Activated CD4-positive, alpha-beta memory T cell treated with anti-CD3 and anti-CD28 coated beads, Interleukin-2, amount 10 ng/mL, durations not matched to agents 7 days and 5 days (primary cell): ENCODE measurements around the gene EPHB1. TPM values are rescaled to one million over a fixed set of nuclear protein-coding genes. Genes with fewer than 3 reads are reported as not detected.

Source experiments
- CTCF ChIA-PET: fragments of 350-600 bp; sonication (Branson Sonifier 250); formaldehyde crosslinking; loops from one replicate; lab custom pipeline; 2021; ENCODE audit warnings: antibody characterized with exemption, inconsistent platforms; lab: Charles Lee
- POLR2A ChIA-PET: fragments of 350-600 bp; sonication (Branson Sonifier 250); formaldehyde crosslinking; loops from one replicate; lab custom pipeline; 2021; ENCODE audit warnings: antibody characterized with exemption; lab: Charles Lee
- DNase-seq: peaks from one replicate; pipeline ENCODE4 v3.0.0-alpha.2; 2020
- H3K27ac Mint-ChIP-seq: one replicate; pipeline ENCODE4 v1.8.0; 2021; ENCODE audit warnings: mild to moderate bottlenecking, mixed read lengths
- H3K27me3 Mint-ChIP-seq: one replicate; pipeline ENCODE4 v1.8.0; 2021; ENCODE audit warnings: mixed read lengths
- H3K36me3 Mint-ChIP-seq: one replicate; pipeline ENCODE4 v1.8.0; 2021; ENCODE audit warnings: low read depth, mixed read lengths
- H3K4me1 Mint-ChIP-seq: one replicate; pipeline ENCODE4 v1.8.0; 2021; ENCODE audit warnings: mixed read lengths
- H3K4me3 Mint-ChIP-seq: one replicate; pipeline ENCODE4 v1.8.0; 2021; ENCODE audit warnings: mild to moderate bottlenecking, mixed read lengths
- H3K9me3 Mint-ChIP-seq: one replicate; pipeline ENCODE4 v1.8.0; 2021; ENCODE audit warnings: mixed read lengths
- total RNA-seq, 2 experiments: library from RNA; stranded (reverse); gene quantifications; one replicate each; pipeline ENCODE4 v1.2.3, GENCODE V29; 2021

The EPHB1 gene
- 1 to 10 TPM in 1 of 2 experiments, under 1 TPM in 1; 0.80 to 1.2 TPM for total RNA-seq

GRCh38 chr3:134794950-134795745 lies at the start of gene EPHB1:
Gene EPHB1, plus strand, starts transcription at chr3:134795260.
- H3K27ac Mint-ChIP-seq = no peak within 1 kb of the TSS
- POLR2A ChIA-PET = interaction anchor here (1.3 to 1.6 kb wide), 2 partner anchors 10 to 19 kb away, joined by 3 to 5 read pairs; no protein-coding TSS in a partner anchor
- peak; percentile 72 for DNase-seq
- no peaks in the 10 kb centered on the region for H3K9me3 Mint-ChIP-seq
- peak within 1 kb of the TSS; percentile 79 for H3K4me3 Mint-ChIP-seq
- peaks cover 15% of the 10 kb centered on the region for H3K4me1 Mint-ChIP-seq
- CTCF ChIA-PET = interaction anchor here (0.6 to 2.3 kb wide), 23 partner anchors 8 to 1254 kb away, joined by 3 to 43 read pairs (median 4); no protein-coding TSS in a partner anchor
- H3K36me3 Mint-ChIP-seq = no peaks in the 10 kb centered on the region
- H3K27me3 Mint-ChIP-seq = peaks cover 68% of the 10 kb centered on the region

- POLR2A ChIA-PET = no interaction called here
- no peak overlapping the region for H3K27ac Mint-ChIP-seq
- no peaks in the 10 kb centered on the region for H3K9me3 Mint-ChIP-seq
- no peak for DNase-seq
- H3K36me3 Mint-ChIP-seq = no peaks in the 10 kb centered on the region
- H3K4me3 Mint-ChIP-seq = no peak overlapping the region
- CTCF ChIA-PET = no interaction called here
- H3K27me3 Mint-ChIP-seq = peaks cover under 1% of the 10 kb centered on the region
- no peaks in the 10 kb centered on the region for H3K4me1 Mint-ChIP-seq
Measured at GRCh38 chr3:134748698-134749097, 46.4 kb upstream of the EPHB1 start.

GRCh38 chr3:134749174-134749573 lies 45.9 kb upstream of the EPHB1 start:
- H3K27ac Mint-ChIP-seq = no peak overlapping the region
- ChIA-PET POLR2A (no interaction called here), CTCF (no interaction called here)
- H3K4me3 Mint-ChIP-seq = no peak overlapping the region
- no peaks in the 10 kb centered on the region for H3K27me3 Mint-ChIP-seq
- DNase-seq = no peak
- H3K36me3 Mint-ChIP-seq = no peaks in the 10 kb centered on the region
- no peaks in the 10 kb centered on the region for H3K9me3 Mint-ChIP-seq
- no peaks in the 10 kb centered on the region for H3K4me1 Mint-ChIP-seq

- Mint-ChIP-seq H3K4me3 (no peak overlapping the region), H3K36me3 (no peaks in the 10 kb centered on the region), H3K9me3 (no peaks in the 10 kb centered on the region), H3K4me1 (no peaks in the 10 kb centered on the region), H3K27ac (no peak overlapping the region), H3K27me3 (no peaks in the 10 kb centered on the region)
- ChIA-PET POLR2A (no interaction called here), CTCF (no interaction called here)
- no peak for DNase-seq
Measured at GRCh38 chr3:134749802-134750553, 45.1 kb upstream of the EPHB1 start.

GRCh38 chr3:134751831-134752230 lies 43.2 kb upstream of the EPHB1 start:
- CTCF ChIA-PET = no interaction called here
- no peak for DNase-seq

GRCh38 chr3:134752761-134753461 lies 42.1 kb upstream of the EPHB1 start:
- Mint-ChIP-seq H3K4me1 (no peaks in the 10 kb centered on the region), H3K36me3 (no peaks in the 10 kb centered on the region), H3K9me3 (no peaks in the 10 kb centered on the region), H3K4me3 (no peak overlapping the region), H3K27ac (no peak overlapping the region), H3K27me3 (peaks cover 6% of the 10 kb centered on the region)
- CTCF ChIA-PET = interaction anchor here (0.9 kb wide), 1 partner anchor 367 kb away, joined by 3 read pairs; no protein-coding TSS in a partner anchor
- DNase-seq = no peak
- POLR2A ChIA-PET = no interaction called here

More at GRCh38 chr3:134751831-134752230, 43.2 kb upstream of the EPHB1 start:
- no peaks in the 10 kb centered on the region for H3K9me3 Mint-ChIP-seq
- POLR2A ChIA-PET = no interaction called here
- no peak overlapping the region for H3K4me3 Mint-ChIP-seq
- H3K27ac Mint-ChIP-seq = no peak overlapping the region
- H3K4me1 Mint-ChIP-seq = no peaks in the 10 kb centered on the region
- no peaks in the 10 kb centered on the region for H3K36me3 Mint-ChIP-seq
- peaks cover 2% of the 10 kb centered on the region for H3K27me3 Mint-ChIP-seq

GRCh38 chr3:134753999-134754742 lies 40.9 kb upstream of the EPHB1 start:
- Mint-ChIP-seq H3K4me1 (no peaks in the 10 kb centered on the region), H3K4me3 (no peak overlapping the region), H3K27ac (no peak overlapping the region), H3K9me3 (no peaks in the 10 kb centered on the region), H3K27me3 (peaks cover 6% of the 10 kb centered on the region), H3K36me3 (no peaks in the 10 kb centered on the region)
- CTCF ChIA-PET = interaction anchor here (0.7 to 1.3 kb wide), 3 partner anchors 10 to 63 kb away, joined by 3 to 6 read pairs (median 5); no protein-coding TSS in a partner anchor
- no peak for DNase-seq
- POLR2A ChIA-PET = no interaction called here

- Mint-ChIP-seq H3K36me3 (no peaks in the 10 kb centered on the region), H3K27me3 (peaks cover 6% of the 10 kb centered on the region), H3K27ac (no peak overlapping the region), H3K4me1 (no peaks in the 10 kb centered on the region), H3K9me3 (no peaks in the 10 kb centered on the region), H3K4me3 (no peak overlapping the region)
- CTCF ChIA-PET = interaction anchor here (0.7 to 1.3 kb wide), 7 partner anchors 9 to 1287 kb away, joined by 3 to 7 read pairs (median 3); no protein-coding TSS in a partner anchor
- POLR2A ChIA-PET = no interaction called here
- DNase-seq = peak; percentile 30
Measured at GRCh38 chr3:134754768-134755559, 40.1 kb upstream of the EPHB1 start.

GRCh38 chr3:134755821-134756220 lies 39.2 kb upstream of the EPHB1 start:
- ChIA-PET POLR2A (no interaction called here), CTCF (interaction anchor here (1.0 to 1.3 kb wide), 3 partner anchors 8 to 155 kb away, joined by 3 to 7 read pairs (median 6); no protein-coding TSS in a partner anchor)
- Mint-ChIP-seq H3K4me1 (no peaks in the 10 kb centered on the region), H3K36me3 (no peaks in the 10 kb centered on the region), H3K27me3 (peaks cover 6% of the 10 kb centered on the region), H3K27ac (no peak overlapping the region), H3K9me3 (no peaks in the 10 kb centered on the region), H3K4me3 (no peak overlapping the region)
- DNase-seq = no peak

- H3K9me3 Mint-ChIP-seq = no peaks in the 10 kb centered on the region
- H3K27ac Mint-ChIP-seq = no peak overlapping the region
- H3K27me3 Mint-ChIP-seq = peaks cover 8% of the 10 kb centered on the region
- H3K4me1 Mint-ChIP-seq = no peaks in the 10 kb centered on the region
- H3K36me3 Mint-ChIP-seq = no peaks in the 10 kb centered on the region
- DNase-seq = no peak
- ChIA-PET POLR2A (no interaction called here), CTCF (no interaction called here)
- no peak overlapping the region for H3K4me3 Mint-ChIP-seq
Measured at GRCh38 chr3:134757549-134758069, 37.5 kb upstream of the EPHB1 start.

GRCh38 chr3:134761213-134761612 lies 33.8 kb upstream of the EPHB1 start:
- no peak for DNase-seq
- no peak overlapping the region for H3K27ac Mint-ChIP-seq
- peaks cover 8% of the 10 kb centered on the region for H3K27me3 Mint-ChIP-seq
- POLR2A ChIA-PET = no interaction called here
- CTCF ChIA-PET = interaction anchor here (0.9 kb wide), 1 partner anchor 14 kb away, joined by 3 read pairs; no protein-coding TSS in a partner anchor
- no peaks in the 10 kb centered on the region for H3K4me1 Mint-ChIP-seq
- H3K9me3 Mint-ChIP-seq = no peaks in the 10 kb centered on the region
- no peaks in the 10 kb centered on the region for H3K36me3 Mint-ChIP-seq
- H3K4me3 Mint-ChIP-seq = no peak overlapping the region
